Ascending aorta (tissue), 2 donors: ENCODE measurements around the gene HTR4. TPM values are rescaled to one million over a fixed set of nuclear protein-coding genes. Genes with fewer than 3 reads are reported as not detected.

ENCODE experiments used
- DNase-seq, 2 donors: peaks; one replicate each; pipeline ENCODE4 v3.0.0-alpha.2; 2019; ENCODE audit warnings: low spot score in 2 of 2
- H3K27ac ChIP-seq, 2 donors: fragments of 200-600 bp; sonication (generic); one replicate each; pipeline ENCODE4 v1.5.1; 2016 to 2017; ENCODE audit warnings: mild to moderate bottlenecking in 1 of 2
- H3K27me3 ChIP-seq: fragments of 200-600 bp; sonication (generic); one replicate; pipeline ENCODE4 v1.5.1; 2017
- H3K36me3 ChIP-seq, 2 donors: fragments of 200-600 bp; sonication (generic); one replicate each; pipeline ENCODE4 v1.5.1; 2016
- H3K4me1 ChIP-seq, 2 donors: fragments of 200-600 bp; sonication (generic); one replicate each; pipeline ENCODE4 v1.5.1; 2016 to 2017; ENCODE audit warnings: mild to moderate bottlenecking in 1 of 2
- H3K4me3 ChIP-seq, 2 donors: fragments of 200-600 bp; sonication (generic); one replicate each; pipeline ENCODE4 v1.5.1; 2016 to 2017; ENCODE audit warnings: mild to moderate bottlenecking in 1 of 2
- H3K9me3 ChIP-seq, 2 donors: fragments of 200-600 bp; sonication (generic); one replicate each; pipeline ENCODE4 v1.5.1; 2016
- intact Hi-C: fragments of 100-400 bp; cut with DNase I; formaldehyde crosslinking; loops from one replicate; pipeline ENCODE4 v1.15.1; 2023
- total RNA-seq: library from RNA; depleted of rRNA; stranded (reverse); fragments of >200 nt; gene quantifications from one replicate; pipeline ENCODE4 v1.1.0, GENCODE V29; 2016
- TF ChIP-seq, protein P1 (sequence below), 3 experiments: fragments of 200-600 bp in 2 of 3; fragments of 450-650 bp in 1 of 3; sonication (generic) in 2 of 3; IDR thresholded peaks; one replicate each; pipeline ENCODE4 v1.5.1; 2016 to 2019; ENCODE audit warnings: antibody characterized with exemption in 3 of 3, mild to moderate bottlenecking in 1 of 3, moderate library complexity in 1 of 3

Gene HTR4
- total RNA-seq, 1 donor from 2014 or later: 0.21 TPM

DNA sequence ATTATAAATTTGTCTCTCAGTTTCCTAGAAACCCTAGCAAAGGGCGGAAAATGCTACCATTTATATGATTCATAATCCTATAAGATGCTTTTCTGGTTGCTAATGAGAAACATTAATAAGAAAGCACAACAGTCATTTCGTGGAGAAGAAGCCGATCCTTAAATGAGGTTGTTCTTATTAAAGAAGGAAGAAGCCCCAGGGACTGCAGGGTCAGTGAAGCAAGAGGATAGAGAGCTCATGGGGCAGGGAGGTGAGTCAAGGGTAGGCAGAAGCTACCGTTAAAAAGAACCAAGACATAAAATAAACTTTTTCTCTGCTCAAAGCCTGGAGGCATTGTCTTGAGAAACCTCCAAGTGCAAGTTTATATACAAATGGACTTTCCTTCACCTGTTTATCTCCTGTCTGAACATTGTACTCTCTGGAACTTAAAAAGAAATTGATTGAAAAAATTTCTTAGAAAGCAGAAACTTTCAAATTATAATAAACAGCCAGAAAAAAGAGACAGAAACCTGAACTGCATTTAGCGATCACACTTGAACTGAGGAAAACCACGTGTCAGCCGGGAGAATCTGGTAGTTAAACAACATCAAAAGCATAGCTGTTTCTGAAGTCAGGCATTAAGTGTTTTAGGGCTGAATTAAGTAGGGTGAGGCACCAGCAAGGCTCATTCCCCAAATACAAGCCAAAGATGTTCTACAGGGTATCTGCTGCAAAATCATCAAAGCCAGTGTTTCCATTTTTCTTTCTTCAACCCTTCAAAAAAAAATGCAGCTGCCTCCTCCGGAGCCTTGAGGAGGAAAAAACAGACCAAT is 21.9 kb downstream of the HTR4 start:
- no peak overlapping the region for H3K27ac ChIP-seq
- no peak overlapping the region for H3K4me3 ChIP-seq
- DNase-seq: no peak

DNA sequence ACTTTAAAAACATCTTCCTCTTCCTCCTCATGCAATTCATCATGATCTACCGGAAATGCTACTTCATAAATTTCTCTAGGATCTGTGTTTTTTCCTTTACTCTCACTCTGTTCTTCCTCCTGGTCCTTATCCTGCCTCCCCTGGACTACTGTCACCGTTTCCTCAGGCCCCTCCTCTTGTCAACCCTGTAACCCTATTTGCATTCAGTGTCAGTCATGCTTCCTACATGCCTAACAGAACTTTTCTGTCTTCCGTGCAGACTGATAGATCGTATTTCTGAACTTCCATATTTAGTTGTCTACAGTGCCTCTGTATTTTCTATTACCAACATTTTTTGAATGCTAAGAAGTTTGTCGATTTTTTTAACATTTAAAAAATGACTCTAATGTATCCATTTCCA is 27.3 kb downstream of the HTR4 start:
- Histone ChIP-seq H3K27ac (no peak overlapping the region), H3K9me3 (no peaks in the 10 kb centered on the region), H3K36me3 (no peaks in the 10 kb centered on the region), H3K27me3 (no peaks in the 10 kb centered on the region), H3K4me3 (no peak overlapping the region), H3K4me1 (no peaks in the 10 kb centered on the region)
- no peak for DNase-seq
- intact Hi-C loops: no loop called here
- TF ChIP-seq, protein P1, sequence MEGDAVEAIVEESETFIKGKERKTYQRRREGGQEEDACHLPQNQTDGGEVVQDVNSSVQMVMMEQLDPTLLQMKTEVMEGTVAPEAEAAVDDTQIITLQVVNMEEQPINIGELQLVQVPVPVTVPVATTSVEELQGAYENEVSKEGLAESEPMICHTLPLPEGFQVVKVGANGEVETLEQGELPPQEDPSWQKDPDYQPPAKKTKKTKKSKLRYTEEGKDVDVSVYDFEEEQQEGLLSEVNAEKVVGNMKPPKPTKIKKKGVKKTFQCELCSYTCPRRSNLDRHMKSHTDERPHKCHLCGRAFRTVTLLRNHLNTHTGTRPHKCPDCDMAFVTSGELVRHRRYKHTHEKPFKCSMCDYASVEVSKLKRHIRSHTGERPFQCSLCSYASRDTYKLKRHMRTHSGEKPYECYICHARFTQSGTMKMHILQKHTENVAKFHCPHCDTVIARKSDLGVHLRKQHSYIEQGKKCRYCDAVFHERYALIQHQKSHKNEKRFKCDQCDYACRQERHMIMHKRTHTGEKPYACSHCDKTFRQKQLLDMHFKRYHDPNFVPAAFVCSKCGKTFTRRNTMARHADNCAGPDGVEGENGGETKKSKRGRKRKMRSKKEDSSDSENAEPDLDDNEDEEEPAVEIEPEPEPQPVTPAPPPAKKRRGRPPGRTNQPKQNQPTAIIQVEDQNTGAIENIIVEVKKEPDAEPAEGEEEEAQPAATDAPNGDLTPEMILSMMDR (IDR thresholded peaks at IDR 0.05): no peak

More for the DNA sequence above, 21.9 kb downstream of the HTR4 start:
- Histone ChIP-seq H3K36me3 (no peaks in the 10 kb centered on the region), H3K9me3 (no peaks in the 10 kb centered on the region), H3K27me3 (no peaks in the 10 kb centered on the region), H3K4me1 (no peaks in the 10 kb centered on the region)
- TF ChIP-seq, protein P1 (IDR thresholded peaks at IDR 0.05): no peak
- intact Hi-C loops: no loop called here

DNA sequence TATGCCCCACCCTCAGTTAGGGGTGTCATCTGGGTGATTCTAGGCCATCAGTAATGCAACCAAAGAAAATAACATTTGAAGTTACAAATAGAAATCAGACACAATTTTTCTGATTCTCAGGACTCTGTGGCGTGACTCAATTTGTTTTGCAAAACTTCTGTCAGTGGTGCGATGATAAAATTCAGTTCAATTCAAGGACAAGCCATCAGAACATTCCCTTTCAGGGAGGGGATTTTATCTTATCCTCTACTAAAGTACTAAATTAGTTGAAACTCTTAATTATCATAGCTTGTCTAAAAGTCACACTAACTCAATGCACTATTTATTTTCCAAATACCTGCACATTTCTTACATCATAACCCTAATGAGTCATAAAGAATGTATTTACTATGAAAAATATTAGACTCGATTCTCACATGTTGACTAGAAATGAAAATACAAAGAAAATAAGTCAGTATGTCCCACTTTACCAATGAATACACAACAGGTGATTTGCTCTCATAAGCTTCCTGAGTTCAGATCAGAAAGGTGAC is 28.2 kb downstream of the HTR4 start:
- no peak for DNase-seq
- TF ChIP-seq, protein P1 (IDR thresholded peaks at IDR 0.05): no peak
- intact Hi-C loops: no loop called here

DNA sequence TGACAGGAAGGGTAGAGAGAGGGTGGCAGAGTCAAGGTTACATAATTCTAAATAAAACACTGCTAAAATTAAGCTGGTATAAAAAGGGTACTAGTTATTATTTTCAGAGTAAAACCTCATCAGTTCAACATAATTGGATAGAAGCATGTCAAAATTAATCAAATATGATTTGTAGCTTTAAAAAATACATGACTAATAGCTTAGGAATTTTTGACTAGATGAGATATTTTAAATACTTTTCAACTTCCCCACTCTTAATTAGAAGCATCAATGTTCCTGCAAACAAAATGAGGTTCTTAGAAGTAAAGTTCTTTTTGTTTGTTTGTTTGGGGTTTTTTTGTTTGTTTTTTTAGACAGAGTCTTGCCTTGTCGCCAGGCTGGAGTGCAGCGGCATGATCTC is 29.1 kb downstream of the HTR4 start:
- no peak for DNase-seq
- H3K4me3 ChIP-seq: no peak overlapping the region
- H3K27me3 ChIP-seq: no peaks in the 10 kb centered on the region
- TF ChIP-seq, protein P1 (IDR thresholded peaks at IDR 0.05): no peak
- H3K9me3 ChIP-seq: no peaks in the 10 kb centered on the region
- H3K27ac ChIP-seq: no peak overlapping the region
- intact Hi-C loops: no loop called here
- no peaks in the 10 kb centered on the region for H3K4me1 ChIP-seq
- H3K36me3 ChIP-seq: no peaks in the 10 kb centered on the region

More for the DNA sequence above, 28.2 kb downstream of the HTR4 start:
- Histone ChIP-seq H3K36me3 (no peaks in the 10 kb centered on the region), H3K27me3 (no peaks in the 10 kb centered on the region), H3K9me3 (no peaks in the 10 kb centered on the region), H3K4me3 (no peak overlapping the region), H3K27ac (no peak overlapping the region), H3K4me1 (no peaks in the 10 kb centered on the region)

DNA sequence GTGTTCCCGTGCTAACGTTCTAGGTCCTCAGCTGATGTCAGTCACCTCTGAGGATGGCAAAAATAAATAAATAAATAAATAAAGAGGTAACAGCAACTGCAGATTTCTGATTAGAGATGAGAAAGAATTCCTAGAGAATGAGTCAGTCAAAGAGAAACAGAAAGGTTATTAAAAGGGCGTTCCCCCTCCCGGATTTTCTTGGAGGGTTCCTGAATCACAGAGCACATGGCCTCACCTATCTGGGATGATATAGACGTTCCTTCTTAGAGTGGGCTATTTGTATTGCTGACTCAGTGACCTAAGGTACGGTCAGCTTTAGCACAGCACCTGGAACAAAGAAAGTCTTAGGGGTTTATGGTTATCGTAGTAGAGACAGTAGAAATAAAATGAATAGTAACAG is 30.6 kb downstream of the HTR4 start:
- TF ChIP-seq, protein P1 (IDR thresholded peaks at IDR 0.05): no peak
- H3K4me1 ChIP-seq: no peaks in the 10 kb centered on the region
- intact Hi-C loops: no loop called here
- DNase-seq: no peak
- no peak overlapping the region for H3K27ac ChIP-seq
- H3K36me3 ChIP-seq: no peaks in the 10 kb centered on the region
- no peak overlapping the region for H3K4me3 ChIP-seq
- no peaks in the 10 kb centered on the region for H3K27me3 ChIP-seq
- H3K9me3 ChIP-seq: no peaks in the 10 kb centered on the region
